Stimulated activated CD8-positive, alpha-beta memory T cell treated with anti-CD3 and anti-CD28 coated beads, Interleukin-7, amount 100 ng/mL, for 48 hours (primary cell): ENCODE data around the gene RPL28.

Experiments used
- DNase-seq, 2 donors: peaks; one replicate each; pipeline ENCODE4 v3.0.0-alpha.2; 2020; ENCODE audit warnings: low read depth in 1 of 2; ENCODE audit errors: extremely low read depth in 1 of 2

The RPL28 gene

GRCh38 chr19:55385724-55386492 lies at the start of gene RPL28:
TSS of gene RPL28 (plus strand) at chr19:55385932. CDS start at chr19:55386358, 426 bp downstream.
- DNase-seq, result peak; percentile 96 to 98

- DNase-seq, result no peak
Measured at GRCh38 chr19:55336101-55336500, 49.6 kb upstream of the RPL28 start.

- DNase-seq, result peak; percentile 100
Measured at GRCh38 chr19:55339105-55339888, 46.4 kb upstream of the RPL28 start, which contains the start of gene KMT5C. TSS of gene KMT5C (plus strand) at chr19:55339876. CDS start at chr19:55341937, 2,061 bp downstream.

GRCh38 chr19:55339889-55340783 lies 45.6 kb upstream of the RPL28 start:
- no peak for DNase-seq

- no peak for DNase-seq
Measured at GRCh38 chr19:55340784-55341147, 45.0 kb upstream of the RPL28 start.

GRCh38 chr19:55341171-55341588 lies 44.6 kb upstream of the RPL28 start:
- peak; percentile 50 to 71 for DNase-seq

- DNase-seq, result no peak
Measured at GRCh38 chr19:55341595-55342531, 43.9 kb upstream of the RPL28 start.

GRCh38 chr19:55344444-55344843 lies 41.3 kb upstream of the RPL28 start:
- DNase-seq, result no peak

GRCh38 chr19:55345101-55345817 lies 40.5 kb upstream of the RPL28 start:
- DNase-seq, result no peak

GRCh38 chr19:55345818-55346724 lies 39.7 kb upstream of the RPL28 start:
- no peak for DNase-seq

- no peak for DNase-seq
Measured at GRCh38 chr19:55346725-55347441, 38.8 kb upstream of the RPL28 start.

- DNase-seq, result no peak
Measured at GRCh38 chr19:55347442-55348009, 38.2 kb upstream of the RPL28 start.

GRCh38 chr19:55348317-55349034 lies 37.3 kb upstream of the RPL28 start:
- DNase-seq, result no peak

GRCh38 chr19:55350620-55351315 lies 35.0 kb upstream of the RPL28 start:
- DNase-seq, result no peak

- no peak for DNase-seq
Measured at GRCh38 chr19:55352040-55352439, 33.7 kb upstream of the RPL28 start.

GRCh38 chr19:55352549-55353145 lies 33.1 kb upstream of the RPL28 start:
- no peak for DNase-seq
